HG03378 (cell line): ENCODE data around the gene BCAP29.
A peak's percentile ranks its signal among the peaks of the same experiment; 100 is the strongest.
"Not testable (repeated sequence)": the region's sequence is repeated elsewhere in the genome, so short reads cannot be mapped to it uniquely, and the experiment has no call there.

Experiments used
- ATAC-seq: cut with Tn5 transposase; IDR thresholded peaks from one replicate; pipeline ENCODE4 v1.9.1; 2021; ENCODE audit warnings: mild to moderate bottlenecking, moderate library complexity; ENCODE audit not compliant: unreplicated experiment

The BCAP29 gene

GRCh38 chr7:107615910-107616680 is 36.0 kb downstream of the BCAP29 start:
- ATAC-seq, result no peak

DNA sequence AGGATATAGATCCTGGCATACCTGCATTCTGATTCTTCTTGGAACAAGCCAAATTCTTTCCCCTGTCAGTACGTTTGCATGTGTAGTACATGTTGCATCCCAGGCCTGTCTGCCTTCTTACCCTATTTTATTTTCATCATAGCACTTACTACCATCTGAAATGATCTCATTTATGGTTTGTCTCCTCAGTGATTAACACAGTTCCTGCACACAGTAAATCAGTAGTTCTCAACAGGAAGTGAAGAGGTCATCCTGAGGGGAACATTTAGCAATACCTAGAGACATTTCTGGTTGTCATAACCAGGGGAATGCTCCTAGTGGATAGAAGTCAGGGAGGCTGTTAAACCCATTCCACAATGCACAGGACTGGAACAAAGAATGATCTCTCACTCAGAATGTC is 42.4 kb downstream of the BCAP29 start:
- ATAC-seq, result no peak

DNA sequence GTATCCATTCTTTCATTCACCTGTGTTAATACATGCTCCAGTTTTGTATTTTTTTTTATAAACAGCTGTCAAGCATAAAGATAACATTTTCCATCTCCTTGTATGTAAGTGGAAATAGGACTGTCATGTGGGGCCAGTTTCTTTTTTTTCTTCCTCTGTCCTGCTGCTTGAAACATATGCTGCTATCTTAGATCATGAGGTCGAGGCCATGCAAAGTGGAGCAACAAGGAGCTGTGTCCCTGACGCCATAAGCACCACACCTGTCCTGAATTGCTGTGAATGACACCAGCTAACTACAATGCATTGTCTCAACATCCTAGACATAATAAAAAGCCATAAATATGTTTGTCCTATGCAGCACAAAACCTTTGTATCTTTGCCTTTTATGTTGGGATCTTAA is 42.8 kb downstream of the BCAP29 start:
- no peak for ATAC-seq

GRCh38 chr7:107627002-107627401 is 47.0 kb downstream of the BCAP29 start:
- ATAC-seq, result no peak

DNA sequence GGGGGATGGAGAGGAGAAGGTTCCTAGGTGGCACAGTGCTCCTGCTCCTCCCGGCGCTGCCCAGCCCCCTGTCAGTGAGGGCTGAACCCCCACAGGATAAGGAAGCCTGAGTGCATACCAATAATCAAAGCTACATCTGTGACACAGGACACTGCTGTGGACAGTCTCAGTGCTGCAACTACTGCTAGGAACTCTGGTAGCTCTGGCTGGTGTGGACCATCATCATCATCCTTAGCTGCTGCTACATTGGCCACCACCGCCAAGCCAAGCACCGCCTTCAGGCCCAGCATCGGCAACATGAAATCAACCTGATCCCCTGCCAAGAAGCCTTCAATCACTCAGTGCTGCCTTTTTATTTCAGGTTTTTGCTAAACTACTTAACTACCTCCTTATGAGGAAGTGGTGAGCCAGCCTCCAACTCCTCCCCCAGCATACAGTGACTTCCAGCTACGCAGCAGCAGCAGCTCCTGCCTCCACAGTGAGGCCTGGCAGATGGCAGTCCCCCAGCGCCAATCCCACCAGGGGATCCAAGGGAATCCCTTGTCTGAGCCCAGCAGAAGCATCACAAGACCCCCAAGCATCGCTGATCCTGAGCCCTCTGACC is 48.5 kb downstream of the BCAP29 start:
- ATAC-seq, result no peak

- ATAC-seq, result no peak
Observed at GRCh38 chr7:107630342-107630741, 50.3 kb downstream of the BCAP29 start.

DNA sequence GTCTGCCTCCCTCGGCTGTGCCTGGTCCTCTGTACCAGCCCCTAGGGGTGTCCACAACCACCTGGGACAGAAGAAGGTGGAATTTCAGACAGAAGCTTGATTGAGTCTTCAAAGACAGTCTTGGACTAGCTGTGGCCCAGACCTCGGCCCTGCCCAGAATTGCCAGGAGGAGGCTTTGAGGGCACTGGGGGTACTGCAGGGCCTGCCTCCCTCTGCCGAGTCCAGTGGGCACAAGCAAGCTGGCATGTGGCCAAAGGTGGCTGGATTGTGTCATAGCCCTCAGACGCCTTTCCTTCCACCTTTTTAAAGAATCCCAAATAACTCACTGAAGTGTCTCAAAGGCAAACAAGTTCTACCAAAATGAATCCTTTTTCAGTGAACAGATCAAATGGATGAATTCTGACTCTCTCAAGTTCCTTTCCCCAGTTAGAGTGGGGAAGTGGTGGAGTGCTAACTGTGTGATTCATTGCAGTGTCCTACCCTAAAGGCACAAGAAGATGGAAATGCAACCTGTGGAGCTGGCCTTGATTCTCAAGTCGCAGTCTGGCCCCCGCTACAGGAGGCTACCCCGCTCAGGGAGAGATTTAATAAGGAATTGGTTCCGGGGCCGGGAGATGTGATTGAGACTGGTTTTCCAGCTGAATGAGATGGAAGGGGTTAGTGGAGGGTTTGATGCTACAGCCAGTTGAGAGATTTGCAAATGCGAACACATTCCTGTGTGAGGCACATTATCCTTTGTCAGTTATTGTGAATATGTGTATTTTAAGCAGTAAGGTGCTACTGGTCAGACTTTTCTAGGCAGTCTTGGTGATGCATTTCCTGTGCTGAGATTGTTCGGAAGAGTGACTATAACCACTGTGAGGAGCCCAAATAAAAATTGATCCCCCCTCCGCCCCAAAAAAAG is 51.8 kb downstream of the BCAP29 start:
- ATAC-seq, result no peak

GRCh38 chr7:107632492-107632865 is 52.4 kb downstream of the BCAP29 start:
- ATAC-seq, result no peak

GRCh38 chr7:107638594-107638993 is 58.5 kb downstream of the BCAP29 start:
- ATAC-seq, result peak; percentile 97

GRCh38 chr7:107639070-107639469 is 59.0 kb downstream of the BCAP29 start:
- ATAC-seq, result not testable (repeated sequence)

DNA sequence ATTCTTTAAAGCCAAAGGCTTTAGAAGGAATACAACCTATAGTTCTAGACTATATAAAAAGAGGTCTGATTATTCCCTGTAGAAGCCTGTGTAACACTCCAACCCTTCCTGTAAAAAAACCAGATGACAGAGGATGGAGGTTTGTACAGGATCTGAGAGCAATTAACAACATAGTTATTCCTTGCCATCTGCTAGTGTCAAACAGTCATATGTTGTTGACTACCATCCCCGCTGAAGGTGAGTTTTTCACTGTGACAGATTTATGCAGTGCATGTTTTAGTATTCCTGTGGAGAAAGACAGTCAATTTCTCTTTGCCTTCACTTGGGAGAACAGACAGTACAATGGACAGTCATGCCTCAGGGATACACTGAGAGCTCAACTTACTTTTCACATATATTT is 61.6 kb downstream of the BCAP29 start:
- no peak for ATAC-seq

DNA sequence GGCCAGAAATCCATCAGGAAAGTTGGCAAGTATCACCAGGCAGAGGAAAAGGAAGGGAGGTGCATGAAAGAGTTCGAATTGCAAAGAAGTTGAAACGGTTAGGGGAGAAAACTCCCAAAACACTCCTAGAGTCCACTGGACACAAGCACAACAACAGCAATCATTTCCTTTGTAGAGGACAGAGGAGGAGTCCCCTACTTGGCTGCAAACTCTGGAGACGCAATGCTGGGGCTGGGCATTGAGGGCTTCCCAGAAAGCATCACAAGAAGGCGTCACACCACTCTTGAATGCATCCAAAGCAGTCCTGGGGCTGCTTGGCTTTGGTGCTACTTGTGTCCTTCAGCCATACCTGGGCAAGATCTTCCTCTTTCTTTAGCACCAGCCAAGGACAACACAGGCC is 62.5 kb downstream of the BCAP29 start:
- no peak for ATAC-seq

DNA sequence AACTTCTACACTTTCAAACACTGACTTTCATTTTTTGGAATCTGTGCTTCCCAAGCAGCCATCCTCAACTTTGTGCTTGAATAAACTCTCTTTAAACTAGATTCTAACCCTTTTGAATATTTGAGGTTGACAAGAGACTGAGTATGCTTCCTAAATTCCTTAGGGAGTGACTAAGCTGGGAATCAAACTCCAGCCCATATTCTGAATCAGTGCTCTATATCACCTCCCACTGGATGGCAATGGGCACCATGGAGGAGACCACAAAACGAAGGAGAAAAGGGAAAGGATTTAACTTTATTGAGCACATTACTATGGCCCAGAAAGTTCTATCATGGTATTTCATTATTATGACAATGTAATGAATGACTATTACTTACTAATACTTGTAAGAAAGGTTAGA is 63.4 kb downstream of the BCAP29 start:
- no peak for ATAC-seq

DNA sequence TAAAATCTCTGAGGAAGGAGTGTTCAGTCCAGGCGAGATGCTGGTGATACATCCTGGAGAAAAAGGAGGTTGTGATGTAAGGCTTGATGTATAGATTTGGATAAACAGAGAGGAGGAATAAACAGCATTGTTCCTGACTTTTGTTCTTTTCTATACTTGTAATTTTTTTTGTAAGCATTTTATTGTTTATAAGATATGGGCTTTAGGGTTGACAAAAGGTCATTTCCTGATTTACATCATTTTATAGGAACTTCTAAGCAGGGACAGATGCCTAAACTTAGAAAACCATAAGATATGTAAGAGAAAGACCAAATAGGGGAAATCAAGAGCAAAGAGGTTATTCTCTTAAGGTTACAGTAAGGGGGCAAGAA is 63.9 kb downstream of the BCAP29 start:
- no peak for ATAC-seq

DNA sequence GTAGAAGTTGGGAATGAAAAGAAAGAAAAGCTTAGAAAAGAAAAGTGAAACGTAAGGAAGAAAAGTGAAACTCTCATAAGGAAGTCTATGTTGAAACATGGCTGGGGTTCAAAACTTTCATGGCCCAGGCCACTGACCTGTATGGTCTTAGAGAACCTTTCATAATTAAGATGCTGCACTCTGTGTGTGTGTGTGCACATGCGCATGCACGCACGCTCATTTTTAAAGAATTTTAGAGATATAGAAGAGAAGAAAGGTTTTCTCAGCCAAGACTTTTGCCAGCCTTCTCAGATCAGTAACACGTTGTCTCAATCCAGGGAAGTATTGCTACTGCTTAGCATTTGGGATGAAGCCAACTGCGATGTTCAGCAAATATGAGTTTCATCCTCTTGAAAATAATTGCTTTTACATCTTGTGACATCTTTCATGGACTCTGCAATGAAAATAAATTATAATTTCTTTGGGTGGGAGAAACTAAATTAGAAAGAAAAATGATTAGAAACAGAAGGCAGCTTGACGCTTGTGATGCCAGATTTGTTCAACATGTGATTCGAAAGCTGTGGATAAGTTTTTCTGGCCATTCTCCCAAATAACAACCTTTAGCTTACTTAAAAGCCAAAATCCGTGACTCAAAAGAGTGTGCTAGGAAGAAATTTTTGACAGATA is 64.4 kb downstream of the BCAP29 start:
- ATAC-seq, result no peak

GRCh38 chr7:107652642-107653041 is 72.6 kb downstream of the BCAP29 start:
- no peak for ATAC-seq

GRCh38 chr7:107658467-107658866 is 78.4 kb downstream of the BCAP29 start:
- ATAC-seq, result no peak

- ATAC-seq, result no peak
Observed at GRCh38 chr7:107659666-107660065, 79.6 kb downstream of the BCAP29 start.

DNA sequence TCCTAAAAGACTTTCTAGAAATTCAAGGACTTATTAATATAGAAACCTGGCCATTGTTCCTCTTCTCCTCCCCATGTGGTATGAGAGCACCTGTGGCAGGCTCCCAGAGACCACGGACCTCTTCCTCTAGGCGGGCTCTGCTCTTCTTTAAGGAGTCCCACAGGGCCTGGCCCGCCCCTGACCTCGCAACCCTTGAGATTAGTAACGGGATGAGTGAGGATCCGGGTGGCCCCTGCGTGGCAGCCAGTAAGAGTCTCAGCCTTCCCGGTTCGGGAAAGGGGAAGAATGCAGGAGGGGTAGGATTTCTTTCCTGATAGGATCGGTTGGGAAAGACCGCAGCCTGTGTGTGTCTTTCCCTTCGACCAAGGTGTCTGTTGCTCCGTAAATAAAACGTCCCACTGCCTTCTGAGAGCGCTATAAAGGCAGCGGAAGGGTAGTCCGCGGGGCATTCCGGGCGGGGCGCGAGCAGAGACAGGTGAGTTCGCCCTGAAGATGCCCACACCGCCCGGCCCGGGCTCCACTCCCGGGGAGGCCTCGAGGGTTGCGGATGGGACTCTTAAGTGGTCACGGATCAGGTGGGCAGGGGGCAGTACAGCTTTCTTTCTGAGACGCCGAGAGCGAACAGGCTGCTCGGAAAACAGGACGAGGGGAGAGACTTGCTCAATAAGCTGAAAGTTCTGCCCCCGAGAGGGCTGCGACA is 80.5 kb downstream of the BCAP29 start, which contains the start of gene SLC26A4:
SLC26A4 (plus strand) TSS at position 448 of the 700 bp plus-strand sequence. CDS start 814 bp downstream, outside the sequence.
- no peak for ATAC-seq

DNA sequence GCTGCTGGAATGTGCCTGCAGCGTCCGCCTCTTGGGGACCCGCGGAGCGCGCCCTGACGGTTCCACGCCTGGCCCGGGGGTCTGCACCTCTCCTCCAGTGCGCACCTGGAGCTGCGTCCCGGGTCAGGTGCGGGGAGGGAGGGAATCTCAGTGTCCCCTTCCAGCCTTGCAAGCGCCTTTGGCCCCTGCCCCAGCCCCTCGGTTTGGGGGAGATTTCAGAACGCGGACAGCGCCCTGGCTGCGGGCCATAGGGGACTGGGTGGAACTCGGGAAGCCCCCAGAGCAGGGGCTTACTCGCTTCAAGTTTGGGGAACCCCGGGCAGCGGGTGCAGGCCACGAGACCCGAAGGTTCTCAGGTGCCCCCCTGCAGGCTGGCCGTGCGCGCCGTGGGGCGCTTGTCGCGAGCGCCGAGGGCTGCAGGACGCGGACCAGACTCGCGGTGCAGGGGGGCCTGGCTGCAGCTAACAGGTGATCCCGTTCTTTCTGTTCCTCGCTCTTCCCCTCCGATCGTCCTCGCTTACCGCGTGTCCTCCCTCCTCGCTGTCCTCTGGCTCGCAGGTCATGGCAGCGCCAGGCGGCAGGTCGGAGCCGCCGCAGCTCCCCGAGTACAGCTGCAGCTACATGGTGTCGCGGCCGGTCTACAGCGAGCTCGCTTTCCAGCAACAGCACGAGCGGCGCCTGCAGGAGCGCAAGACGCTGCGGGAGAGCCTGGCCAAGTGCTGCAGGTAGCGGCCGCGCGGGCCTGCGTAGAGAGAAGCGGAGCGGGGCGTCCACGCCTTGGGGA is 81.2 kb downstream of the BCAP29 start:
- no peak for ATAC-seq
